NCI-H1105 treated with DMSO at 0.1 percent for 48 hours (cell line): Measurements from ENCODE around the gene PLD4.
"Not testable (repeated sequence)": the region's sequence is repeated elsewhere in the genome, so short reads cannot be mapped to it uniquely, and the experiment has no call there.

Experiments used
- DNase-seq: peaks from one replicate; lab custom pipeline; 2025; lab: John Stamatoyannopoulos, UW

PLD4 gene, protein sequence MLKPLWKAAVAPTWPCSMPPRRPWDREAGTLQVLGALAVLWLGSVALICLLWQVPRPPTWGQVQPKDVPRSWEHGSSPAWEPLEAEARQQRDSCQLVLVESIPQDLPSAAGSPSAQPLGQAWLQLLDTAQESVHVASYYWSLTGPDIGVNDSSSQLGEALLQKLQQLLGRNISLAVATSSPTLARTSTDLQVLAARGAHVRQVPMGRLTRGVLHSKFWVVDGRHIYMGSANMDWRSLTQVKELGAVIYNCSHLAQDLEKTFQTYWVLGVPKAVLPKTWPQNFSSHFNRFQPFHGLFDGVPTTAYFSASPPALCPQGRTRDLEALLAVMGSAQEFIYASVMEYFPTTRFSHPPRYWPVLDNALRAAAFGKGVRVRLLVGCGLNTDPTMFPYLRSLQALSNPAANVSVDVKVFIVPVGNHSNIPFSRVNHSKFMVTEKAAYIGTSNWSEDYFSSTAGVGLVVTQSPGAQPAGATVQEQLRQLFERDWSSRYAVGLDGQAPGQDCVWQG

DNA sequence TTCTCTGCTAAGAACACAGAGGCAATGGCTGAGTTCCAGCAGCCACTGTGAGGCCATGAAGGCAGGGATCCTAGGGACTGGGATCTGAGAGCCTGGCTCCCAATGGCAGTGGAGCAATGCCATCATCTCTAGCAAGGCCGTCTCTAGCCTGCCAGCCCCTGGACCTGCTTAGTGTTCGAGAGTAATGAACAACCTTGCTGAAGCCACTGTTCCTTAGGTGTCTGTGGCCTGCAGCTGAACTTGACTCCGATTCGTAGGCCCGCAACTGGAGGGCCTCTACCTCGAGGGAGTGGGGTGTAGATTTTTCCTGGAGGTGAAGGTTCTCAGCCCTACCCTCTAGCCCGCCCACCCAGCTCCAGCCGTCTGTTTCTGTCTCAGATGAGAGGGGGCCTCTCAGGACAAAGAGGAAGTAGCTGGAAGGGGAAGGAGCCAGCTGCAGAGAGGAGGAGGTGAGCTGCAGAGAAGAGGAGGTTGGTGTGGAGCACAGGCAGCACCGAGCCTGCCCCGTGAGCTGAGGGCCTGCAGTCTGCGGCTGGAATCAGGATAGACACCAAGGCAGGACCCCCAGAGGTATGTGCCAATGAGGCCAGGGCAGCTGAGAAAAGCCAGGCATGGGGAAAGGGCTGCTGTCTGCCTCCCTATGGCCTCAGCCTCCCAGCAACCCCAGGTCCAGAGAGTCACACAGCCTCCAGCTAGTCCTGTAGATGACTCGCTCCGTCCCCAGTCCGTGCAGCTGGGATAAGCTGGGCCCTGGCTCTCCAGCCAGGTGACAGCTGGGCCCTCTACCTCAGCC is at the start of gene PLD4:
TSS of gene PLD4 (plus strand) at position 459 of the 793 bp plus-strand sequence. CDS start 2,262 bp downstream, outside the sequence.
- DNase-seq = no peak

DNA sequence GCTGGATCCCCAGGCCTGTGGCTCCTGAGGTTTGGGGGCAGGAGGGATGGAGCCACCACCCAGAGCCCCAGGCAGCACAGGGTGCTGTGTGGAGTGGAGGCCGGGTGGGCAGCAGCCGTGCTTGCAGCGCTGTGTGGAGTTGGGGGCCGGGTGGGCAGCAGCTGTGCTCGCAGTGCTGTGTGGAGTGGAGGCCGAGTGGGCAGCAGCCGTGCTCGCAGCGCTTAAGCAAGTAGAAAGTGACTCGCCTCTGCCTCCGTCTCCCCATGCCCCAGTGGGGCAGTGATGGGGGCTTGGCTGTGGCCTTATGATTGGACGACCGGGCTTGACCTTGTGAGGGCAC is 49.3 kb upstream of the PLD4 start:
- no peak for DNase-seq

DNA sequence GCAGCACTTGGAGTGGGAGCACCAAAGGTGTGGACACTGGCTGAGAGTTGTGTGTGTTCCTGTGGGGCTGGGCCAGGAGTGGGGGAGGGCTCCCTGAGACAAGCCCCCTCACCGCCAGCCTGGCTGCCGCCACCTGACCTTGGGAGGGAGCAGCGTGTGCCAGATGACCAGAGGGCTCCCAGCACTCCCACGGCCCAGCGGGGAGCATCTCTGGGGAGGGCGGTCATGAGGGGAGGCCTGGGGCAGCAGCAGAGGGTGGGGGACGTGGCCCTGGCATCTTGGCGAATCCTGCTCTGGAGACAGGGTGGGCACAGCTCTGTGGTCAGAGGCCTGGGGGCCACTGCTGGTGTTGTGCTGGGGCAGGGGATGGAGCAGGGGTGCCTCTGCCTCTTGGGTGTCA is 48.9 kb upstream of the PLD4 start:
- DNase-seq = no peak

DNA sequence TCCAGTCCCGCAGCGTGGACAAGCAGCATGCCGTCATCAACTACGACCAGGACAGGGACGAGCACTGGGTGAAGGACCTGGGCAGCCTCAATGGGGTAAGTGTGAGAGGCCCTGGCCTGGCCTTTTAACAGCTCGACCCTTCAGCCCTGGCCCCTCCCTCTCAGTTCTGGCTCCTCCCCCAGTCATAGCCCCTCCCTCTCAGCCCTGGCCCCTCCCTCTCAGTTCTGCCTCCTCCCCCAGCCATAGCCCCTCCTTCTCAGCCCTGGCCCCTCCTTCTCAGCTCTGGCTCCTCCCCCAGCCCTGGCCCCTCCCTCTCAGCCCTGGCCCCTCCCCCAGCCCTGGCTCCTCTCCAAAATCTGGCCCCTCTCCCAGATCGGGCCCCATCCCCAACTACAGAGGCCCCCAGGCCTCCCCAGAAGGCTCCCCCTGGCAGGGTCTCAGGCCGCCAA is 48.4 kb upstream of the PLD4 start:
- DNase-seq = peak; percentile 5

DNA sequence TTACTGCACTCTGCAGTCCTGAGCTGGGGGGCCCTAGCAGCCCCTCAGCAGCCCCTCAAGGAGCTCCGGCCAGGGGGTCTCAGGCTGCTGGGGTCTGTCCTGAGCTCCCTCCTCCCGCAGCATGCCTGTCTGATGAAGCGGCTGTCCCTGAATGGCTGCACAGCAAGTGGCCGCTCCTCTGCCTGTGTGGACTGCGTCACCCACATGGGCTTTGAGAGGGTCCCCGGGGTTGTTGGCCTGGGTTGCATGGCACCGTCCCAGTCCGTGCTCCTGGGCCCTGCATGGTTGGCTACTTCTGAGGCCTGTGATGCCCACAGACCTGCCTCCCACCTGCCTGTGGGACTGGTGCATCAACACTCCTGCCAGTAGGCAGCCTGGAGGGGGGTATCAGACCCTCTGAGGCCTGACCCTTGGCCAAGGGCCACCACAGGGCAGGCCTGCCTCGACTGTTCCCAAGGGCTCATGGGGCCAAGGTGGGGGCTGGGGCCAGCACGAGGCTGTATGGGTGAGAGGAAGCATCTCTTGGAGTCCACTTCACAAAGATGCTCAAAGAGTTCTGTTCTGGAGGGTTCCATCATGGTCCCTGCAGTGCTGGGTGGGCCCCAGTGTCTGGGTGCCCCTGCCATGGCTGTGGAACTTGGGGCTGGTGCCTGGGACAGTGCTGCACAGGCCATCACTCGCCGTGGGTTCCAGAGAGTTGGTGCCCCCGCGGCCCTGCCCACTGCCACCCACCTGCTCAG is 47.4 kb upstream of the PLD4 start:
- DNase-seq = no peak

DNA sequence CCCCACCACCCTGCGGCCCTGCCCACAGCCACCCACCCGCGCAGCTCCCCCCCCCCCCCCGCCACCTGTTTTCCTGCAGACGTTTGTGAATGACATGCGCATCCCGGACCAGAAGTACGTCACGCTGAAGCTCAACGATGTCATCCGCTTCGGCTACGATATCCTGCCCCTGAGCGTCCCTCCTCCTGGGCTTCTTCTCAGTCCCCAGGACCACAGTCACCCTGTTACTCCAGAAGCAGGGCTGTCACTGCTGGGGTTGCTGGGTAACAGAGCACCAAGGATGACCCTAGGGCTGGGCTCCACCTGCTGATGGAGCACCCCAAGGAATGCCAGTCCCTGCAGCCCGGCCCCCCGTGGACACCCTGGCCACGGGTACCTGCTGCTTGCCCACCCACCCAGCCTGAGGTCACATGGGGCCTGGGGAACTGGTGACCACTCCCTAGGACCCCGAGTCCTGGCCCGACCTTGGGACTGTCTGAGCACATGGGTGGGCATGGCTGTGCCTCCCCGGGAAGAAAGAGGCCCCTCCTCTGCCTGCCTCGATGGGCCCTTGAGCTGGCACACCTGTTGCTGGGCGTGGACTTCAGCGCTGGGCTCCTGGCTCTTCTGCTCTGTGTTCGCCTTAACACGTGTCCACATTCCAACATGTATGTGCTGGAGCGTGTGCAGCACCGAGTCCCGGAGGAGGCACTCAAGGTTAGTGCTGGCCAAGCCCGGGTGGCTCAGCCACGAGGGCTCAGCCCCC is 46.7 kb upstream of the PLD4 start:
- DNase-seq = no peak

DNA sequence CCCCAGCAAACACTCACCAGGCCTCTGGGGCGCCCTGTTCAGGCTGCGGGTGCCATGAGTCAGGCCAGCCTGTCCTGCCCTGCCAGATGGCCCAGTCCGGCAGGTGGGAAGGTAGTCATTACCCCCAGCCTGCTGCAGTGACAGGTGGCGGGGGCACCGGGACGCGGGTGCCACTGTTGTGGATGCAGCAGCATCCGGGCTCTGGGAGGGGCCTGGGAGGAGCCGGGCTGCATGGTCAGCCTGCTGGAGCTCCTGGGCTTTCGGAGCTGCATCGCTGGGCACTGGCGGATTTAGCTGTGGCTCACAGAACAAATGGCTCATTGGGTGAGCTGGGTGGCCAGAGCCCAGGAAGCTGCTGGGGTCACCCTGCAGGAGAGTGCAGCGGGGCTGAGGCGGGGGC is 46.1 kb upstream of the PLD4 start:
- DNase-seq = no peak

DNA sequence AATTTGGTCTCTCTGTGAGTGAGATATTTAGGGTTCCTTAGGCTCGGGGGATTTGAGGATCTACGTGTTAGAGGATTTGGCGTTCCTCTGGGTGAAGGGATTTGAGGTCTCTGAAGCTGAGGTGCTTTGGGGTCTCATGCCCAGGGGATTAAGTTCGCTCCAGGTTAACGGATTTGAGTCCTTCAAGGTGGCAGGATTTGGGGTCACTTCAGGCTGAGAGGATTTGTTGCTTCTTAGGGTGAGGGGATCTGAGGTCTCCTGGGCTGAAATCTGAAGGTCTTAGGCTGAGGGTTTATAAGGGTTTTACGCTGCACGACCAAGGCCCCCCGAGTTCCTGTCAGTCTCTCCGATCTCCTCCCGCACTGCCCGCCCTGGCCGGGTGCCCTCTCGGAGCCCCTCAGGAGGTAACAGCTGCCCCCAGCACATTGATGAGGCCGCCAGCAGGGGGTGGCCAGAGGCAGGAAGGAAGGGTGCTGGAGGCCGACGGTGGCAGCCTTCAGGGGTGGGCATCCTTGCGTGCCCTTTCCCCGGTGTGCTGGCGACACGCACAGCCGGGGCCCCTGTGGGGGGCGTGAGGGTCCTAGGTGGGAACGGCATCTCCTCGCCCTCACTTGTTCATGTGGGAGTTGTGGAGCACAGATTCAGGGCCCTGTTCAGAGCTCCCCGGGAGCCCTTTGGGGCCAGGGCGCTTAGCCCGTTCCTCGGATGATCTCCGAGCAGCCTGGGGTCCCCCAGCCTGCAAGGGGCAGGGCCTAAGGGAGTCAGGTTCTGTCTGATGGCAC is 45.3 kb upstream of the PLD4 start:
- no peak for DNase-seq

DNA sequence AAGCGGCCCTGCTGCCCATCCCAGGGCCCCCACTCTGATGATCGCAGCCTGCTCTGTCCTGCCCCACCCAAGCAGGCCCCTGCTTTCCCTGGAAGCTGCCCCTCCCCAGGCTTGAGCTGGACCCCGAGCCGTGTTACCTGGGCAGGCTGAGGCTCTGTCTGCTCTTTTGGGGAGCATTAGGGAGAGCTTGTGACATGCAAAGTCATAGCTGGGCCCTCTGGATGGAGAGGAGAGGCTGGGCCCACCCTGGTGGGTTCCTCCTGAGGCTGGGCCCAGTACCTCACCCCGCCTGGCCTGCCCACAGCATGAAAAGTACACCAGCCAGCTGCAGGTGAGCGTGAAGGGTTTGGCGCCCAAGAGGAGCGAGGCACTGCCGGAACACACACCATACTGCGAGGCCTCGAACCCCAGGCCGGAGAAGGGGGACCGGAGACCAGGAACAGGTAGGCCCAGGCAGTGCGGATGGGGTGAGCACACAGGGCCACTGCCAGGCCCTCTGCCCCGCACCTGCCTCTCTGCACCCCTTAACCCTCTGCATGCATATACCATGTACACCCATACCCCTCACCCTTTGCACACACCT is 44.6 kb upstream of the PLD4 start:
- DNase-seq = no peak

DNA sequence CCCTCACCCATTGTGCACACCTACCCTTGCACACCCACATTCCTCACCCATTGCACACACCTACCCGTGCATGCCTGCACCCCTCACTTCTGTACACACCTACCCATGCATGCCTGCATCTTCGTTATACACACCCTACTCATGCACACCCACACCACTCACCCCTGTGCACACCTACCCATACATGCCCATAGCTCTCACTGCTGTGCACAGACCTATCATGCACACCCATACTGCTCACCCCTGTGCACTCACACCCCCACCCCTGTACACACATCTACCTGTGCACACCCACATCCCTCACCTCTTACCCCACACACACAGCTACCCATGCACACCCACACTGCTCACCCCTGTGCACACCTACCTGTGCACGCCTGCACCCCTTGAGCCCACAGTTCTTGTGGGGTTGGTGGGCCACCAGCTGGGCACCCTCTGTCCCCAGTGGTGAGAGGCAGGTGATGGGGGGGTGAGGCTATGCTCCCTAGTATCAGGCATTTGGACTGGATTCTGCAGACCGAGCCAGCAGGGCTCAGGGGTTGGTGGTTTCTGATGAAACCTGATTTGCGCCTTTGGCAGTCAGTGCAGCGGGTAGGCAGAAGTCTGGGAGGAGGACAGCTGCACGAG is 44.0 kb upstream of the PLD4 start:
- no peak for DNase-seq

DNA sequence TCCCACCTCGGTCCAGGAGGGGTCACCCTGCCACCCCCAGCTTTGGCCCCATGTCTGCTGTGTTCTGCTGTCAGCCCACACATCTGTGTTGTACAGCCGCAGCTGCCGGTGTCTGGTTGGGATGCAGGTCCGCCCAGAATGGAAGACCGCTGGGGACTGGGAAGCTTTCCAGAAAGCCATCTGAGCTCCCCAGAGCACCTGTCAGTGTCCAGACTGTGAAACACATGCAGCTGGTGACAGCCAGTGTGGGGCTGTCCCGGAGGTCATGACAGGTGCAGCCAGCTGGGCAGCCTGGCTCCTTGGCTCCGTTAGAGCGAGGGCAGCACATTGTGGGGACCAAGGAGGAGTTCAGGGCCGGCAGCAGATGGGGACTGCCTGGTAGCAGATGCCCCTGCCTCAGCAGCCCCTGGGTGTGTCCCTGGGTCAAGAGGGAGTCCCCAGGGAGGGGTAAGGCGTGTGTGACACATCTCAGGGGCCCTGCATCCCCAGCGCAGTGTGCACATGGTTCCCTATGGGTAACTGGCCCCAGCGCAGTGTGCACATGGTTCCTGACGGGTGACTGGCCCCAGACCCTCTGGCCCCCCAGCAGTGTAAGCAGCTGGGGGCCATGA is 43.2 kb upstream of the PLD4 start:
- DNase-seq = peak; percentile 84

DNA sequence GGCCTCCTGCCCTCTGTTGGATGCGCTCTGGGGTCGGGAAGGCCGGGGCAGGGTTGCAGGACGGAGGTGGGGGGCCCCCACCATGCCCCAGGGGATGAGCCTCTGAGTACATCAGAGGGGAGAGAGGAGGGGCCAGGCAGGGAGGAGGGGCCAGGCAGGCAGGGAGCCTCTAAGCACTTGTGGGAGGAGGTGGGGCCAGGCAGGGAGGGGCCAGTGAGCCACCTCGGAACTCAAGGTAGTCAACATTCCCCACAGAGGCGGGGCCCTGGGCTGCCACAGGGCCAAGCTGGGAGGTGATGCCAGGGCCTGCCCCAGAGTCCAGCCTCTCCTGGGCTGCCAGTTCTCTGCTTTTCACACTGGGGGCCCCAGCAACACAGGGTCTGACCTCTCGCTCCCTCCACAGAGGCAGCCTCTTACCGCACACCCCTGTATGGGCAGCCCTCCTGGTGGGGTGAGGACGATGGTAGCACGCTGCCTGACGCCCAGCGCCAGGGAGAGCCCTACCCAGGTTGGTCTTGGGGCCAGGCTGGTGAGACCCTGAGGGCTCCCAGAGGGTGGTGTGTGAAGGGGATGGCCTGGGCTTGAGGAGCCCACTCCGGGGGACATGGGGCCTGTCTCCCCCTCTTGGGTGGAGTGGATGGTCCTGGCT is 42.2 kb upstream of the PLD4 start:
- peak; percentile 15 for DNase-seq

DNA sequence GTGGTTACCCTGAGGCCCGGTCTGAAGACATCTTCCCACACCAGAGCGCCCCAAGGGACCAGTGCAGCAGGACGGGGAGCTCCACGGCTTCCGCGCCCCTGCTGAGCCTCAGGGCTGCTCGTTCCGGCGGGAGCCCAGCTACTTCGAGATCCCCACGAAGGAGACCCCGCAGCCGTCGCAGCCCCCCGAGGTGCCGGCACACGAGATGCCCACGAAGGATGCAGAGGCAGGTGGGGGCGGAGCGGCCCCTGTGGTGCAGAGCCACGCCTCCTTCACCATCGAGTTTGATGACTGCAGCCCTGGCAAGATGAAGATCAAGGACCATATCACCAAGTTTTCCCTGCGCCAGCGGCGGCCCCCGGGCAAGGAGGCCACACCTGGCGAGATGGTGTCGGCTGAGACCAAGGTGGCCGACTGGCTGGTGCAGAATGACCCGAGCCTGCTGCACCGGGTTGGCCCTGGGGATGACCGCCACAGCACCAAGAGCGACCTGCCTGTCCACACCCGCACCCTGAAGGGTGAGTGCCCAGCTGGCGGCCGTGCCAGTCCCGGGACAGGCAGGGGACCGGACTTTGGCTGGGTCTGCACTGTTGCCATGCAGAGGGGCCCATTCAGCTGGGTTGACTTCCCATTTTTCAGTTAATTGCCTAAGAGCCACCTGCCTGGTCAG is 41.6 kb upstream of the PLD4 start:
- no peak for DNase-seq

DNA sequence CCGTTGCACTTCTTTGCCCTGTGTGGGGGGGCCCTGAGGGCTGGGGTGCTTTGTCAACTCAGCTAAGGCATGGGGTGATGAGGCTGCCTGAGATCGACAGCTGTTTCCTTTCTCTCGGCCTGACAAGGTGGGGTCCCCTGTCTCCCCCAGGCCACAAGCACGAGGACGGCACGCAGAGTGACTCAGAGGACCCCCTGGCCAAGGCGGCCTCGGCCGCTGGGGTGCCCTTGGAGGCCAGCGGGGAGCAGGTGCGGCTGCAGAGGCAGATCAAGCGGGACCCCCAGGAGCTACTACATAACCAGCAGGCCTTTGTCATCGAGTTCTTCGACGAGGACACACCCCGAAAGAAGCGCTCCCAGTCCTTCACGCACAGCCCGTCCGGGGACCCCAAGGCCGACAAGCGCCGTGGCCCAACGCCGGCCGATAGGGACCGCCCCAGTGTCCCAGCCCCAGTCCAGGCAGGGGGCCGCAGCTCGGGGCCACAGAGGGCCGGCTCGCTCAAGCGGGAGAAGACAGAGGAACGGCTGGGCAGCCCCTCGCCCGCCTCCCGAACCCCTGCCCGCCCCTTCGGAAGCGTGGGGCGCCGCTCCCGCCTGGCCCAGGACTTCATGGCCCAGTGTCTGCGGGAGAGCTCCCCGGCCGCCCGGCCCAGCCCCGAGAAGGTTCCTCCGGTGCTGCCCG is 40.9 kb upstream of the PLD4 start:
- DNase-seq = no peak

DNA sequence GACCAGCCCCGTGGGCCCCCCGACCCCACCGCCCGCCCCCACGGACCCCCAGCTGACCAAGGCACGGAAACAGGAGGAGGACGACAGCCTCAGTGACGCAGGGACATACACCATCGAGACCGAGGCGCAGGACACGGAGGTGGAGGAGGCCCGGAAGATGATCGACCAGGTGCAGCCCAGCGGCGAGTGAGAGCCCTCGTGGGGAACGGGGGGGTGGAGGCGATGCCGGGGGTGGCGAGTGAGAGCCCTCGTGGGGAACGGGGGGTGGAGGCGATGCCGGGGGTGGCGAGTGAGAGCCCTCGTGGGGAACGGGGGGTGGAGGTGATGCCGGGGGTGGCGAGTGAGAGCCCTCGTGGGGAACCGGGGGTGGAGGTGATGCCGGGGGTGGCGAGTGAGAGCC is 40.3 kb upstream of the PLD4 start:
- not testable (repeated sequence) for DNase-seq

DNA sequence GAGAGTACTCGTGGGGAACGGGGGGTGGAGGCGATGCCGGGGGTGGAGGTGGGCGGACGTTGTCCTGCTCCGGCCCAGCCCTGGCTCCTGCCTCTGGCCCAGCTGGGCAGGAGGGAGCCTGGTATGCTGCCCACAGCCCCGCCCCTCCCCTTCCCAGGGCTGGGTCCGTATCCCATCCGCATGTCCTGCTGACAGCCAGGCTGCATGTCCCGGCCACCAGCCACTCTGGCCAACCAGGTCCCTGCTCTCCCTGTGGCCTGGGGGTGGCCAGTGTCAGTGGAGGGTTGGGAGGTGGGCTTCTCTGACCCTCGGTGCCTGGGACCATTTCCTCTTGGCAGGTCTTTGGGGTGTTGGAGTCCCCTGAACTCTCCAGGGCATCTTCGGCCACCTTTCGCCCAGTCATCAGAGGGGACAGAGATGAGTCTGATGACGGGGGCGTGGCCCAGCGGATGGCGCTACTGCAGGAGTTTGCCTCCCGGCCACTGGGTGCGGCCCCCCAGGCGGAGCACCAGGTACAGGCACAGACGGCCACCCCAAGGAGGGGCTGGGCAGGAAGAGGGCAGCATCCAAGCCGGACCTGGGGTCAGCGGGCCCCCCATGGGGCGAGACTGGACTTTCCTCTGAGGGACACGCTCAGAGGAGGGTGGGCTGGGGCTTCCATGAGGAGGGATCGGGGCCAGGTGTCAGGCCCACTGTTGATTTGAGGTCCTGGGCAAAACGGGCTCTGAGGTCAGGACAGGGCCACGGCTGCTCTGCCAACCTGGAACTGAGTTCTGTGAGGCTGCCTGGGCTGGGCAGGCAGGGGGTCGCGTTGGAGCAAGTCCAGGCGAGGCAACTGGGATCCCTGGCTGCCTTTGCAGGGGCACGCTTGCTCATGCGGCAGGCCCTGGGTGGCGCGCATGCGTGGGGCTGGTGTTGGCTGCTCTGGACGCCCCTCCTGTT is 39.4 kb upstream of the PLD4 start:
- DNase-seq = no peak
